GM21447 (cell line): ENCODE results near the gene GABRB1.

Experiments
- ATAC-seq: cut with Tn5 transposase; IDR thresholded peaks from one replicate; pipeline ENCODE4 v1.9.1; 2021; ENCODE audit not compliant: unreplicated experiment

Gene GABRB1

GRCh38 chr4:47207555-47207954, 176.2 kb downstream of the GABRB1 start:
- no peak for ATAC-seq

- ATAC-seq = no peak
Measured at GRCh38 chr4:47209833-47210232, 178.5 kb downstream of the GABRB1 start.

DNA sequence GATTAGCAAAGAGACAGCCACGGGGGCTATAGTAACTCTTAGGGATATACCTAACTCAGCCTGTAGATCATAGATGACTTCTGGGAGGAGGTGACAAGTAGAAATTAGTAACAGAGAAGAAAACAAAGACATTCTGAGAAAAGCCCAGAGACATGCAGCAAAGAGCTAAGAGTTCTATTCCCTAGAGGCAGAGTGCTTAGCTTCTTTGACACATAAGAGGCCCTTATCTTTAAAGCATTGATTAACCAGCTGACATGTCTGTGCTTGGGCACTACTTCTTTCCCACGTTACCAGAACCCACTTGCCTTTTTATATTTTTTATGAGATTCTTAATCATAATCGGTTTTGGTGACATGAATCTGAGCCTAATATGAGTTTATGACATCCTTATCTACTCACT, 179.5 kb downstream of the GABRB1 start:
- no peak for ATAC-seq

DNA sequence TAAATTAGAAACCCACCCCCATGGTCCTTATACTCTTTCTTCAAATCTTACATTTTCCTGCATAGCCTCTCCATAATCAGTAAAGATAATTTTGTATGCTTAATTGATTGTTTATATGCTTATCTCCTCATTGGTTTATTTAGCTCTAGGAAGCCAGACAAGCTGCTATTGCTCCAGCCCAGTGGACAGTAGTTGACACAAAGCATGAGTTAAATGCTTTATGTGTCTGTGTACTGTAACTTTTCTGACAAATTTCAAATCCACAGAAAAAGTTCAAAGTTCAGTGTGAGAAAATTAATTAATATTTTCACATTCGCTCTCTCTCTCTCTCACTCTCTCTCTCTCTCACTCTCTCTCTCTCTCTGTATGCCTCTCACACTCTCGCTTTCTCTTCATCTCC, 181.7 kb downstream of the GABRB1 start:
- ATAC-seq = no peak

DNA sequence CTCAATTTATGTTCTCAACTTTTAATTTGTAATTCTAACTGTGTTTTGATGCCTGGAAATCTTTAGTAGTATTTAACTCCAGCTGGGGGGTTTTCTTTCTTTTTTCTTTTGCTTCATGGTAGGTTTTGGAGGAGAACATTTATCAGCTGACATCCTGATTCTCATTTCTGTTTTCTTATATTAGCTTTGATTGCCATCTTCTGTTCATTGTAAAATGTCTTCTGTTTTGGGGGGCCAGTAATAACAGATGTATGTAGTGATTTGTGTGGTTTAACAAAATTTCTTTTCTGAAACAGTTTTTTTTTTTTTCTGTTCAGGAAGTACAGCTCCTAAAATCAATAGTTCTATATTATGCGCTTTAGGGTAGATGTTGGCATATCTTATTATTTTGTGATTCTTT, 182.2 kb downstream of the GABRB1 start:
- no peak for ATAC-seq

DNA sequence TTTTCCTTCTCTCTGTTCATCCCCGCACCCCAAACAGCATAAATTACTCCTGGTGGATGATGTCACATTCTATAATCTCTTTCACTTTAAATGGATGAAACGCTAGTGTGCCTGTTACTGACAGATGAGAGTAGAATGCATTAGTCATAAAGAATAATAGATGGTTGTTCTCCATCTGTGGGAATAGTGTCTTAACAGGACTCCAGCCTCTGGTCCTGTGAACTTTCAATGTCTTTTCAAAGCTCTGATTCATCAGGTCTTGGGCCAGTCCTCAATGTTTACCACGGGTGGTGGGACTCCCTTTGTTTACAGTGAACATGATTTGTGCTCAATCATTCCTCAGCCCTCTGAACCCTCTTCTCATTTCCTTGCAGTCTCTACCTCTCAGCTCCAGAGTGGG, 182.6 kb downstream of the GABRB1 start:
- ATAC-seq = no peak

- ATAC-seq = no peak
Measured at GRCh38 chr4:47215759-47216158, 184.4 kb downstream of the GABRB1 start.

DNA sequence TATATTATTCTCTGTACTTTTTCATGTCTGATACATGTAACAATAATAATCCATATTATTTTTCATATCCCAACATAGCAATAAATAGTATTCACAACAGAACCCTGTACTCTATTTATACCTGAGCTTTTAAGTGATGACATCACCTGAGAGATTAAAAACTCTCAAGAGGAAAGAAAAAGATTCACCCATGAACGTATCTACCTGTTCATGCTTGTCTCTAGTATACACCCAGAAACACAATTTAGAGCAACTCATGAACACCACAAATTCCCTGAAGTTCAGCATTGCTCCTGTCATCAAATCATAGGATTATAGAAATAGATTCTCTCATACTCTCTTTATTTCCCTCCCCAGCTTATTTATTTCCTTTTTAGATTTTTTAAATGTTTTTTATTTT, 185.9 kb downstream of the GABRB1 start:
- no peak for ATAC-seq

DNA sequence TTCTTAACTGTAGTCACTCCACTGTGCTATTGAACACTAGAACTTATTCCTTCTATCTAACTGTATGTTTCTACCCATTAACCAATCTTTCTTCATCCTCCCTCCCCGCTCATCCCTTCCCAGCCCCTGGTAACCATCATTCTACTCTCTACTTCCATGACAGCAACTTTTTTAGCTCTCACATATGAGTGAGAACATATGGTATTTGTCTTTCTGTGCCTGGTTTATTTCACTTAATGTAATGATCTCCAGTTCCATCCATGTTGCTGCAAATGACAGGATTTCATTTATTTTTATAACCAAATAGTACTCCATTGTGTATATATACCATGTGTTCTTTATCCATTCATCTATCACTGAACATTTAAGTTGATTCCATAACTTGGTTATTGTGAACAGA, 186.5 kb downstream of the GABRB1 start:
- ATAC-seq = no peak

GRCh38 chr4:47218631-47219030, 187.3 kb downstream of the GABRB1 start:
- ATAC-seq = no peak

GRCh38 chr4:47219586-47219985, 188.2 kb downstream of the GABRB1 start:
- ATAC-seq = no peak

DNA sequence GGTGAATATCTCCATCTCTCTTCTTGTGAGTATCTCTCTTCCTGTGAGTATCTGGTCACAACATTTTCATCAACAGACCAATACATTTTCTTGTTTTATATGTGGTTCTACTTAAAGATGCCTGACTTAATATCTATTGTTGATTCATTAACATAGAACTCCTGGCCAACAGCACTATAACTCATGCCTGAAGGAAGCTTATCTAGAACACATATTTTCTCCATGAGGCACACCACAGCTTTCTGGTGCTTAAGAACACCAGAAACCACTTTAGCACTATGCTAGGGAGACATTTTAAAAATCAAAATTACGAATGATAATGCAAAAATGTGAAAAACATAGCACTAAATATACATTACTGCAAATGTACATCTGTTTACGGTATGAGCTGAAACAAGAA, 190.4 kb downstream of the GABRB1 start:
- no peak for ATAC-seq

GRCh38 chr4:47222276-47222675, 190.9 kb downstream of the GABRB1 start:
- ATAC-seq = no peak

- no peak for ATAC-seq
Measured at GRCh38 chr4:47224361-47224760, 193.0 kb downstream of the GABRB1 start.

DNA sequence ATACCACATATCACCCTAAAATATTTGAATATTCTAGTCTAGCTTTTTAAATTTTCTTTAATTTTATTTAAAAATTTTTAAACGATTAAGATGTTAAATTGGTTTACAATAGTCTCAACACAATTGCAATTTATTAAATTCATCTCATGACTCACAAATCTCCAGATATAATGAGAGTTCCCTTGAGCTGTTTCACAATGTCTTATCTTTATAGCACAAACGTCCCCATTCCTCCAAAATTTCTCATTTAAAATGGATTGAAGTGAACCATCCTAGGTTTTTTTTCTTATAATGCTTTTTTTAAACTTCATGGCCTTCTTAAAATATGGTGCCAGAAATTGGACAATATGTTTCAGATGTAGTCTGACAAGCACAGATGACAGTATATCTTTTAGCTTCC, 204.4 kb downstream of the GABRB1 start:
- ATAC-seq = no peak

DNA sequence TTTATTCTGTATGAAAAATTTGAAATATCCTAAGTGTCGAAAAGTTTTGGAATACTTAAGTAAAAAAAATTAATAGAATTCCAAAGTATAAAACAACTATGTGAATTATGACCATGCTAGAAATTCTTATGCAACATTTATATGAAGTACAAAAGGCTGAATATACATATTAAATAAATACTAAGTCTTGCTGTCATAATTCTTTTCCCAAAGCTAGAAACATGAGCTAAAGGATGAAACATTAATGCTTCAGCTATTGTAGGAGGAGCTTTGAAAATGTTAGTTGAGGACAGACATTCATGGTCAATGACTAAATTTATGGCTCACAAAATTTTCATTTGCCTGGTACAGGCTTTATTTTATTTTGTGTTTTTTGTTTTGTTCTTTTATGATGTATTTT, 207.3 kb downstream of the GABRB1 start:
- ATAC-seq = no peak

- no peak for ATAC-seq
Measured at GRCh38 chr4:47239649-47240048, 208.3 kb downstream of the GABRB1 start.

- no peak for ATAC-seq
Measured at GRCh38 chr4:47251348-47252135, 220.2 kb downstream of the GABRB1 start.

- no peak for ATAC-seq
Measured at GRCh38 chr4:47263721-47264120, 232.4 kb downstream of the GABRB1 start.

- no peak for ATAC-seq
Measured at GRCh38 chr4:47270201-47270888, 239.0 kb downstream of the GABRB1 start.

DNA sequence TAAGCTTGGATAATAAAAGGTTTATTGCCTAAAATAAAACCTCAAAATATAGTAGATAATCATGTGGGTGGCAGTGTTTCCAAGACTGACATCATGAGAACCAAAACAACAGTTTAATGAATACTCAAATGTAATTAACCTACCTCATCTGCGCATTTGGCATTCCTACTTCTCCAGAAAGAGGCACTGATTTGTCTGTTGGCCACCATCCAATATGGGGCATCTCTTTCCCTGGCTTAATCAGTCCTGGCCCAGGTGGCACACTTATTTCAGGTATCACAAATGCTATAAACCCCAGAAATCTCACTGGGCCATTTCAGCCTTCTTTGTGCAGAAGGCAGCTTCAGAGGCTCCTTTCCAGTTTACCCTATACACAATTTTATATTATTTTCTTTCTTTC, 239.9 kb downstream of the GABRB1 start:
- no peak for ATAC-seq

DNA sequence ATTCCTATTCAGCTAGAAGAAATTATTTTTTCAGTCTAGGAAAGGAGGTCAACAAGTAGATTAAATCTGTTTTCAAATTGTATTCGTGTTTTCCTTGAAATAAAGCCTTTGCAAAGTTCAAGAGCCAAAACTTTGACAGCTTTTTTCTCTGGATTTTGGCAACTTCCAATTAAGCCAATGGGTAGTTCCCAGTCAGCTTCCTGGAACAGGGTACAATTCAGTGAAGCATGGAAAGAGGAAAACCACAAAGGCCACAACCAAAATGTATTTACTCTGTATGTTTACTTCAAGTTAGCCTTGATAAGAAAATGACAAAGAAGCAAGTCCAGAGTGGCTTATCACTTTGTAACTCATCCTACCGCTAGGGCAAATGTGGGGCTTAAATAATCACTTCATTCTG, 243.5 kb downstream of the GABRB1 start:
- ATAC-seq = no peak

GRCh38 chr4:47275595-47275994, 244.2 kb downstream of the GABRB1 start:
- ATAC-seq = no peak
